Esophagus squamous epithelium (tissue), 5 donors: ENCODE results near the gene CEP164. TPM values are rescaled to one million over a fixed set of nuclear protein-coding genes. Genes with fewer than 3 reads are reported as not detected.

Experiments
- DNase-seq: peaks from one replicate; lab custom pipeline; 2025; lab: John Stamatoyannopoulos, UW
- H3K27ac ChIP-seq, 4 donors: fragments of 200-600 bp; sonication (generic); one replicate each; pipeline ENCODE4 v1.5.1; 2016 to 2019; ENCODE audit warnings: mild to moderate bottlenecking in 1 of 4
- H3K27me3 ChIP-seq, 4 donors: fragments of 200-600 bp; sonication (generic); 1 replicate in 3 of 4; 2 replicates in 1 of 4; pipeline versions ENCODE4 v1.5.1 to v1.6.0; 2017 to 2021; ENCODE audit warnings: antibody characterized with exemption in 1 of 4
- H3K36me3 ChIP-seq, 3 donors: fragments of 200-600 bp; sonication (generic); one replicate each; pipeline ENCODE4 v1.5.1; 2016 to 2019
- H3K4me1 ChIP-seq, 3 donors: fragments of 200-600 bp; sonication (generic); one replicate each; pipeline ENCODE4 v1.5.1; 2017 to 2019
- H3K4me3 ChIP-seq, 4 donors: fragments of 200-600 bp; sonication (generic); 1 replicate in 3 of 4; 2 replicates in 1 of 4; pipeline ENCODE4 v1.5.1; 2016 to 2019; ENCODE audit warnings: mild to moderate bottlenecking in 2 of 4, moderate library complexity in 1 of 4
- H3K9me3 ChIP-seq, 3 donors: fragments of 200-600 bp; sonication (generic); one replicate each; pipeline ENCODE4 v1.5.1; 2016 to 2019
- CTCF ChIP-seq, 6 experiments: fragments of 450-650 bp in 4 of 6; fragments of 200-600 bp in 2 of 6; sonication (generic) in 2 of 6; IDR thresholded peaks; one replicate each; pipeline ENCODE4 v1.5.1; 2016 to 2019; ENCODE audit warnings: antibody characterized with exemption in 6 of 6, mild to moderate bottlenecking in 4 of 6, moderate library complexity in 4 of 6
- POLR2A ChIP-seq, 4 donors: fragments of 450-650 bp; IDR thresholded peaks; one replicate each; pipeline ENCODE4 v1.6.1; 2017; ENCODE audit warnings: antibody characterized with exemption in 4 of 4, mild to moderate bottlenecking in 4 of 4, moderate library complexity in 3 of 4
- WGBS, 2 donors: methylation state at CpG; one replicate each; pipeline ENCODE4 v1.1.5; 2018; 5-methylcytosine and 5-hydroxymethylcytosine counted together
- intact Hi-C: fragments of 100-400 bp; cut with DNase I; formaldehyde crosslinking; loops from one replicate; pipeline ENCODE4 v1.15.0; 2022
- total RNA-seq, 4 donors: library from RNA; depleted of rRNA; stranded (reverse); fragments of >200 nt; gene quantifications; one replicate each; pipeline ENCODE4 v1.1.0, GENCODE V29; 2016
- donor health status: DM: yes; HTN: yes; CAD: no.

Gene CEP164
- total RNA-seq, 4 donors from 2014 or later = 7.3 to 20.0 (median 13.0) TPM

GRCh38 chr11:117356126-117356890 lies 28.7 kb downstream of the CEP164 start:
- Histone ChIP-seq H3K27ac (no peak overlapping the region), H3K9me3 (no peaks in the 10 kb centered on the region), H3K4me1 (no peaks in the 10 kb centered on the region), H3K36me3 (peaks cover 7 to 99% (median 22%) of the 10 kb centered on the region in 3 donors), H3K4me3 (no peak overlapping the region), H3K27me3 (no peaks in the 10 kb centered on the region)
- TF ChIP-seq CTCF (IDR thresholded peaks at IDR 0.05) (no peak), POLR2A (IDR thresholded peaks at IDR 0.05) (no peak)
- no peak for DNase-seq
- intact Hi-C loops = no loop called here
- WGBS, 2 donors = 67 to 85% methylated on average over 1 to 6 of the region's 9 CpGs

- no peaks in the 10 kb centered on the region for H3K9me3 ChIP-seq
- peaks cover 2 to 99% (median 4%) of the 10 kb centered on the region in 3 donors for H3K36me3 ChIP-seq
- no peak for TF ChIP-seq POLR2A (IDR thresholded peaks at IDR 0.05)
- no peak for TF ChIP-seq CTCF (IDR thresholded peaks at IDR 0.05)
- no peaks in the 10 kb centered on the region for H3K4me1 ChIP-seq
- H3K27me3 ChIP-seq = no peaks in the 10 kb centered on the region
- no peak overlapping the region for H3K27ac ChIP-seq
- no peak for DNase-seq
- intact Hi-C loops = no loop called here
- no peak overlapping the region for H3K4me3 ChIP-seq
- WGBS, 2 donors = 87 to 96% methylated on average over 5 to 6 of the region's 8 CpGs
Observed at GRCh38 chr11:117361432-117361831, 33.8 kb downstream of the CEP164 start.

- TF ChIP-seq CTCF (IDR thresholded peaks at IDR 0.05) (no peak), POLR2A (IDR thresholded peaks at IDR 0.05) (no peak)
- no peaks in the 10 kb centered on the region for H3K4me1 ChIP-seq
- H3K4me3 ChIP-seq = no peak overlapping the region
- no peak overlapping the region for H3K27ac ChIP-seq
- no peak for DNase-seq
- H3K36me3 ChIP-seq = peaks cover 2 to 100% (median 4%) of the 10 kb centered on the region in 3 donors
- H3K27me3 ChIP-seq = no peaks in the 10 kb centered on the region
- 96 to 98% methylated on average over 3 to 5 of the region's 6 CpGs for WGBS, 2 donors
- H3K9me3 ChIP-seq = no peaks in the 10 kb centered on the region
- intact Hi-C loops = no loop called here
Observed at GRCh38 chr11:117366248-117366647, 38.6 kb downstream of the CEP164 start.

DNA sequence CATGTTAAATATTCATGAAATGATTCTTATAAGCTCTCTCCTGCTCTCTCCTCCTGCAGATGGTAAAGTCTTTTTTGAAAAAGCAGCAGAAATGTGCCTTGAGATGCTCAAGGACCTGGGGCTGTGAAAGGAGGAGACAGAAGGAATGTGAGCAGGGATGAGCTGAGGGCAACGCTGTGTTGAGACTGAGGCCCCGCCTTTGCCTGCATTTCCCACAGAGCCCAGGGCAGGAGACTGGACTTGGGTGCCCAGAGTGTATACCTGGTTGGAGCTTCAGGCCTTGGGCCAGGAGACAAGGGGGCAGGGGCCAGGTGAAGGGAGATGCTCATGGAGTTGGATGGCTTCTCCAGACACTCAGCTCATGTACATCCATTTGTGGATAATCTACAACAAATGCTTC lies 39.2 kb downstream of the CEP164 start:
- 86 to 100% methylated on average over 1 to 2 of the region's 2 CpGs for WGBS, 2 donors
- no peaks in the 10 kb centered on the region for H3K27me3 ChIP-seq
- H3K4me3 ChIP-seq = no peak overlapping the region
- H3K27ac ChIP-seq = no peak overlapping the region
- intact Hi-C loops = no loop called here
- TF ChIP-seq CTCF (IDR thresholded peaks at IDR 0.05) (no peak), POLR2A (IDR thresholded peaks at IDR 0.05) (no peak)
- no peak for DNase-seq
- no peaks in the 10 kb centered on the region for H3K9me3 ChIP-seq
- H3K36me3 ChIP-seq = peaks cover 4 to 100% (median 4%) of the 10 kb centered on the region in 3 donors
- no peaks in the 10 kb centered on the region for H3K4me1 ChIP-seq

- Histone ChIP-seq H3K9me3 (no peaks in the 10 kb centered on the region), H3K4me1 (no peaks in the 10 kb centered on the region), H3K36me3 (peaks cover 12 to 100% (median 20%) of the 10 kb centered on the region in 3 donors), H3K4me3 (no peak overlapping the region), H3K27me3 (no peaks in the 10 kb centered on the region), H3K27ac (no peak overlapping the region)
- no peak for TF ChIP-seq POLR2A (IDR thresholded peaks at IDR 0.05)
- no peak for TF ChIP-seq CTCF (IDR thresholded peaks at IDR 0.05)
- no peak for DNase-seq
- WGBS, 2 donors = 100% methylated on average over 1 of the region's 1 CpG; no CpG with 5 or more reads in 1 of the 2 donors
- intact Hi-C loops = no loop called here
Observed at GRCh38 chr11:117369534-117369933, 41.9 kb downstream of the CEP164 start.
